GM19452 (cell line): Measurements from ENCODE around the gene NCKAP5.
A peak's percentile ranks its signal among the peaks of the same experiment; 100 is the strongest.
"Not testable (repeated sequence)": the region's sequence is repeated elsewhere in the genome, so short reads cannot be mapped to it uniquely, and the experiment has no call there.

ENCODE experiments used
- ATAC-seq: cut with Tn5 transposase; IDR thresholded peaks from one replicate; pipeline ENCODE4 v1.9.1; 2021; ENCODE audit not compliant: unreplicated experiment

The NCKAP5 gene

DNA sequence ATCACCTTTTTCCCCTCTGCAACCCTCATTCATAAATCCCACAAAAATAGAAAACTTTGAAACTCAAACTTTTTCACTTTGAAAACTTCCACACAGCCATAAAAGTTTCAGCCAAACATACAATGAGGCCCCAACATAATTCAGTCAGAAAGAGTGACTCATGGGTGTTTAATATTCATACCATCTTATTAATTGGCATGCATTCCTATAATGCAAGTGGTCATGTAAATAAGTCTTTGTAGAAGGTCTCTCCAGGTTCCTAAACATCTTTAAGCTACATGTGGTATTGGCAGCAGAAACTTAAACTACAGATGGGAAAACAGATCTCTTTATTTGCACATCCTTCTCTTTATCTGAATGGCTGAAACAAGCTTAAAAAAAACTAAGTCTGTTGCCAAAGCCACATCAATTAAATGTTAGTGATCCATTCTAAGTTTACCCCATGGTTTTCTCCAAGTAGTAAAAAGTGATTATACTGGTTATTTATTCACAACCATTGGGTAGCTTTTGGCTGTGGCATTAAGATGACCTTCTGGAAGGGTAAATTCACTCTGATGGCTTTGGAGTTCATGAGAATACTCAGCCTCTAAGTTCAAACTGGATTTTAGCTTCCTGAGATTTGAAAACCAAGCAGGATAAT lies 828.1 kb downstream of the NCKAP5 start:
- ATAC-seq = no peak

DNA sequence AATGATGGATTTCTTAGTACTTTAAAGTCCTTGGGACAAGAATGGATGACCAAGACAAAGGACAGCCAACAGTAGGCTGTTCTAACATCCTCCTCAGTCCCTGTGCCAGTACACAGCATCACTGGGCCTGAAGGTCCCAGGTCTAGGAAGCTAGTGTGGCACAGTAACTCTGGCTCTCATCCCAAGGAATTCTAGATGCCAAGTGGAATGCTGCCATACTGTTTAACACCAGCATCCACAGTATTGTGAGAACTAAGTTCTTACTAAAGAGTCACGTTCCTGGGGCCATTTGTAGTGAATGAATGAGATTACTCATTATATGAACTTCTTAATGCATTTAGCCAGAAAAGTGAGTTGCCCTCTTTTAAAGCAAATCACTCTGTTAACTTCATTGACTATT lies 830.0 kb downstream of the NCKAP5 start:
- ATAC-seq = no peak

DNA sequence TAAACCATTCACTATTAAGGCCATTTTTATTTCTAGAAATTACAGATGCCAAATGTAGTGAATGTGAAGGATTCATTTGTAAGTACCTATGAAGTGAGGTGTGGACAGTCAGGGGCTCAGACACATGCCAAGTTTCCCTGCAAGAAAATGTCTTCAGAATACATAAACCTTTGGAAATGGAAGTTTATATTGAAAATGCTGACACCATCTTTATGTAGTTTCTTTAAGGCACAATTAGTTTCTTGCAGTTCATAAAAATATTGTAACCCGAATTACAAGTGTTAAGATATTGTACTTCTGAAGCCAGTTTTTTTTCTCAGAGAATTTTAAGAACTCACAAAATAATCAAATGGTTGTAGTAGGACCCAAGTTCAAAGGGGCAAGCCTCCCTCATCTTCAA lies 832.2 kb downstream of the NCKAP5 start:
- ATAC-seq = no peak

DNA sequence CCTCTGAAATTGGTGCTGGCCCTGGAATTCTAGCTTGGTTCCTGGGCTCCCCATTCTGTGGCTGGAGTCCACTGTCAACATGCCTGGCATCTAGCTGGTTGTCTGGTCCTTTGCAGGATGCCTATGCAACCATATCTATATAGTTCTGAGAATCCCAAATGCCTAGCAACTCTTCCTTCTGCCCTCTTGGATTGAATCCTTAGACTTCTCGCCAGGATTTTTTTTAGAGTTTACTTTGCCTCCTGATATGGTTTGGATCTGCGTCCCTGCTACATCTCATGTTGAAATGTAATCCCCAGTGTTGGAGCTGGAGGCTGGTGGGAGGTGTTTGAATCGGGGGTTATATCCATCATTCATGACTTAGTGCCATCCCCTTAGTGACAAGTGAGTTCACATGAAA lies 833.3 kb downstream of the NCKAP5 start:
- no peak for ATAC-seq

DNA sequence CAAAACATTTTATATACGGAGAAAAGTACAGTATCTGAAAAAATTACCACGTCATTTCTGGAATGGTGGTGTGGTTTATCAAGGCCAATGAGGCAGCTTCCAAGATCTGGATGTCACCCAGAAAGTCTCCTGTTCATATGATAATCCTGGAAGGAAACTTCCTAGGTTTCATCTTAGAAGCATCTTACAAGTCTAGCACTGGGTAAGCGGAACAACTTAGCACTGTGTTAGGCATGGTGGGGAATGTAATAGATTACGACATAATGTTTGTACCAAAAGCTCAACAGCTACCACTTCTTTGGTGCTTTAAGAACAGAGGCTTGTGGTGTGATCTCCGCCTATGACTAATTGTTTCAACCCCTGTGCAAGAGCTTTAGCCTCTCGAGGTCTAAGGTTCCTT lies 835.2 kb downstream of the NCKAP5 start:
- no peak for ATAC-seq

DNA sequence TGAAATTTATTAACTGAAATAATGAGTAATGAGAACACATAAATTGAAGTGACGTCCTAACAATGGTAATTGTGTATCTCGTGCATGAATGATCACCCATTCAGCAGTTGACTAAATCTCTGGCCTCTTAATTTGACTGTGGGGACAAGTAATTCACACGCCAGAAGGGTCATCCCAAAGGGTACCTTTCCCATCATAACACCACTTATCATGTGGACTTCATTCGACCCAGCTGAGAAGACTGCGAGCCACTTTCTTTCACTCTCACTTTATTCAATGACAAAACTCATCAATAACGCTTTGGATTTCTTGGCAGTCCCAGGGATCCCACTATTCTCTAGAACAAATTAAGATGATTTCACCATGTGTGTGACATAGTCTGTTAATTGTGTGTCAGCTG lies 835.6 kb downstream of the NCKAP5 start:
- no peak for ATAC-seq

DNA sequence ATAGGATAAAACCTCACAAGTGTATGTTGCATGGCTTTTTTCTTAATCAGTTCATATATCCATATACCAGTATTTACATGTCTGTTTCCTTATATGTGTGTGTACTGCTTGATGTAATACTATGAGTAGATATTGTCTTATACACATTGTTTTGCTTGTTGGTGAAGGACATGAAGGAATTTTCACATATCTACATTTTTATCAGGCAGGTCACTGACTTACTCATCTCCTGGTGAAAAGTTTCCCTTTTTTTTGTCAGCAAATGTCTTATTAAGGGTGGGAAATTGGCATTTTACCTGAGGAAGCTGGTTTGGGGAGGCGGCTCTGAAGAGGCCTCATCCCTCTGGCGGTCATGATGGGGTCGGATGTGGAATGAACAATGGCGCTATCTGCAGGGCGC lies 836.8 kb downstream of the NCKAP5 start:
- ATAC-seq = no peak

DNA sequence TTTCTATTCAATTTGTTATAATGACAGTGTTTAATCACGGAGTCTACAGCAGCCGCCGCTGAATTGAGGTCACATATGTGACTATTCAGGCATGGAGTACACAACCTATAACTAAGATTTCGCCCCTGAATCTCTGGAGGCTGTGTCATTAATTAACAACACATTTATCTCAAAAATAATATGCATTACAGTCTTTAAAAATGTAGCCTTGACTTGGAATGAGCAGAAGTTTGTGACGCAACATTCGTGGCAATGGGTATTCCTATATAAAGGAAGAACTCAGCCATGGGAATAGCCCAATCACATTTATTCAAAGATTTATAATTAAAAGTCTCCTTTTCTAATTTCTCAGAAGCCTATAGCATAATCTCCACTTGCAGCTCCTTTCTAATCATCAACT lies 837.7 kb downstream of the NCKAP5 start:
- ATAC-seq = no peak

DNA sequence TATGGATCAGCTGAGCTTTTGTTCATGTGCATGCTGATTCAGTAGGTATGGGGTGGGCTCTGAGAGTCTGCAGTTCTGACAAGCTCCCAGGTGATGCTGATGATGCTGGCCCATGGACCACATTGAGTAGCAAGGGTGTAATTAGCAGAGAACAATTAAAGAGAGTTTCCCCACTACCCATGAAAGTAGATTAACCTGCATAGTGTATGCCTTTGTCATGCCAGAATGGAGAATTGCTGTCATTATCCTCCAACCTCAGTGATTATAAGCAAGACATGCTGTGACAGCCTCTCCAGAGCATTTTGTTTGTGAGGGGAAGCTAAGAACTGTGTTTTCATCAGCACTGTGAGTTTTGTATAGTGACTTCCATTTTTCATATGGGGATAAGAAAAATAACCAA lies 838.7 kb downstream of the NCKAP5 start:
- no peak for ATAC-seq

DNA sequence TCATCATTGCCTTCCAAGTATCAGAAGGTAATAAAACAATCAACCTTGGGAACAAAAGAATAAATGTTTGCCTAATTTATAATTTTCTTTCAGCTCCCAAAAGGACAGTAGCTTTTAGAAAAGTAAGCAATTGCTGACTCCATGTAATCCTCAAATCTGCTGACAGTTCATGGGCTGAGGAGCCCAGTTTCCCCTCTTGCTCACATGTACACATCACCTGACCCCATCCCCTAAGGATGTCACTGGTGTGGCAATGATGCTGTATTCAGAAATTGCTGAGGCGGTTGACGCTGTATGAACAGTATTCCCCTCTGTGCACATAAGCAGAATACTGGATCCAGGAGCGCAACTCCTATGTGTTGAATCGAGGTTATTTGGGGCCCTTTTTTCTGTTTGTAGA lies 842.1 kb downstream of the NCKAP5 start:
- no peak for ATAC-seq

DNA sequence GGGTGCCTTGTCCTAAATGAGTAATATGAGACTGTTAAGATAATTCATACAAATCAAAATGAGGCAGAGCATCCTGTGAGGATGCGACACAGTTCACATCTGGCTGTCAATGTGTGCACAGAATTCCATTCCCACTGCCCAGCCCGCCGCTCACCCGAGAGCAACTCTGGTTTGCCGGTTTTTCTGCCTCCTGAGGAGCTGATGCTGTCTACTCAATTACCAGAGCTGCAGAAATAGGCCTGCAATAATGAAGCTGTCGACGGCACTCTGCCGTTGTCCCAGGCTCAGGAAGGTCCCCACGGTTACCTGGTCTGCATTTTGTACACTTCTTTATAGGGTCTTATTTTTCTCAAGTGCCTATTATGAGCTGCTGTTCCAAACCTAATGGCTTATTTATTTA lies 842.5 kb downstream of the NCKAP5 start:
- no peak for ATAC-seq

DNA sequence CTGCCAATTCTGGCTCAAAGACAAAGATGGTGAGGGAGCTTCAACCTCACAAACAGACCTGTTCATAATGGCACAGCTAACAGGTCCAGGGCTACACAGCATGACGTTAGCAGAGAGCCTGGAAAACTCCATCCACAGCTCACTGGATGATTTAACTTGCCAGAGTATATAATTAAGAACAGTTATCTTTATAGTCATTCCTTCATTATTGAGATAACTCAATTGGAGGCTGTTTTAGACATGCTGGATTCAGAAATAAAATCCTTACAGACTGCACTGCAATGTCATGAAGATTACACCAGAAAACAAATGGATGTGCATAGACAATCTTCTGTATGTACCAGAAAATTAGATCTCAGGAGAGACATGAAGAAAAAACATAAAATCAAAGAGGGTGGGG lies 843.1 kb downstream of the NCKAP5 start:
- ATAC-seq = no peak

DNA sequence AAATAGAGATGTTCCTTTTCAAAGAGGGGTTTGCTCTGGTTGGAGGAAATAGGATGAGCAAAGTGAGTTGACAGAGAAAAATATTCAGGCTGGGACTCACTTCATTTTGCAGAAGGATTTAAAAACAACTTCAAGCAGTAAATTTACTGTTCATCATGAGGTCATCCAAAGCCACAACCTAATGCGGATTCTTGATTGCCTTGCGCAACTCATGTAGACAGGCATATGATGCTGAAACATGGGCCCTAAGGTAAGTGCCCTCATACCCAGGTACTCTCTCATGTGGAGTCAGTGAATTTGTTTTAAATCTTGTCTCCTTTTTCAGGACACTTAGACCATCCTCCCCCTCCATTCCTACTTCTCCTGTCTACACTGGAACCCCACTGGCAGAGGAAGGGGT lies 846.3 kb downstream of the NCKAP5 start:
- ATAC-seq = no peak

DNA sequence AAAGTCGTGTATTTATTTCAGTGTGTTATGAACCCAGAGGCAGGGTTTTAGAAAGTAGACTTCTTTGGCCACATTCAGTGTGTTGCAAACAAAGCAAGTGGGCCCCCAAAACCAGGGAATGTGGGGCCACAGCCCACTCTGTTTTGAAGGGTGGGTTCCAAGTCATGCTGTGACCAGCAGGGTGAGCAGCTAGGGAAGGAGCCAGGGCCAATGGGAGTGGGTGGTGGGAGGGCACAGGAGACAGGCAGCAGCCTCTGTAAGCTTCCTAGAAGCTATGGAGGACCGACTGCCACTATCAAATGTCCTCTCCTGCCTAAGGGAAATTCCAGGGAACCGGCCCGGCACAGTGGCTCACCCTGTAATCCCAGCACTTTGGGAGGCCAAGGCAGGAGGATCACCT lies 847.9 kb downstream of the NCKAP5 start:
- no peak for ATAC-seq

DNA sequence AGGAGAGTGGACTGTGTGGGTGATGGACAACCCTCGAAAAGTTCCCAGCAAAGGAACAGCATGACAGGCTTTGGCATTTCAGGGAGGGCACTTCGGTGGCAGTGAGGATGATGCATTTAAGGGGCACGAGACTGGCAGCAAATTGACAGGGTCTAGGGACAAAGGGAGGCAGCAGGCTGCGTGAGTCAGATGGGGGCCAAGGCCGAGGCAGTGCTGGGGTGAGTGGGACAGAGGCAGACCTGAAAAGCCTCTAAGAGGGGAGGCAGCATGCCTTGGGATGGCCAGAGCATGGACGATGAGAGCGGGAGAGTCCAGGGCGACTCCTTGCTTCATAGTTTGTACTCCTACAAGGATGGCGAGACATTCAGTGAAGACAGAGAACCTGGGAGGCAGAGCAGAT lies 848.8 kb downstream of the NCKAP5 start:
- ATAC-seq = no peak

DNA sequence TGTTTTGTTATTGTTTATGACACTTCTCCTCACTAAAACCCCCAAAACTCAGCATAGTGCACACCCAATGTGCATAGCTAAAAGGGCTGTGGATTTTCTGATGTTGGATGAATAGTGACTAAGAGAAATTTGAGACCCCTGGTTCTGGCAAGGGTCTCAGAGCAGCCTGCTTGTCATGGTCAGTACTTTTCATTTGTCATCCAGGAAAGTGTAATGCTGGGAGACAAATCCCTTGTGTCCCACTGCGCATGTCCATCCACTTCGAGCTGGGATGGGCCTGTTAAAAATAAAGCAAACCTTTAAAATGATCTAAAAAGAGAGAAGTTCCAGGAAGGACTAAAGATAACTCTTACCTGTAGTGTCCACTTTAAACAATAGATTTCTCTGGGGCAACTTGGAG lies 851.3 kb downstream of the NCKAP5 start:
- no peak for ATAC-seq

DNA sequence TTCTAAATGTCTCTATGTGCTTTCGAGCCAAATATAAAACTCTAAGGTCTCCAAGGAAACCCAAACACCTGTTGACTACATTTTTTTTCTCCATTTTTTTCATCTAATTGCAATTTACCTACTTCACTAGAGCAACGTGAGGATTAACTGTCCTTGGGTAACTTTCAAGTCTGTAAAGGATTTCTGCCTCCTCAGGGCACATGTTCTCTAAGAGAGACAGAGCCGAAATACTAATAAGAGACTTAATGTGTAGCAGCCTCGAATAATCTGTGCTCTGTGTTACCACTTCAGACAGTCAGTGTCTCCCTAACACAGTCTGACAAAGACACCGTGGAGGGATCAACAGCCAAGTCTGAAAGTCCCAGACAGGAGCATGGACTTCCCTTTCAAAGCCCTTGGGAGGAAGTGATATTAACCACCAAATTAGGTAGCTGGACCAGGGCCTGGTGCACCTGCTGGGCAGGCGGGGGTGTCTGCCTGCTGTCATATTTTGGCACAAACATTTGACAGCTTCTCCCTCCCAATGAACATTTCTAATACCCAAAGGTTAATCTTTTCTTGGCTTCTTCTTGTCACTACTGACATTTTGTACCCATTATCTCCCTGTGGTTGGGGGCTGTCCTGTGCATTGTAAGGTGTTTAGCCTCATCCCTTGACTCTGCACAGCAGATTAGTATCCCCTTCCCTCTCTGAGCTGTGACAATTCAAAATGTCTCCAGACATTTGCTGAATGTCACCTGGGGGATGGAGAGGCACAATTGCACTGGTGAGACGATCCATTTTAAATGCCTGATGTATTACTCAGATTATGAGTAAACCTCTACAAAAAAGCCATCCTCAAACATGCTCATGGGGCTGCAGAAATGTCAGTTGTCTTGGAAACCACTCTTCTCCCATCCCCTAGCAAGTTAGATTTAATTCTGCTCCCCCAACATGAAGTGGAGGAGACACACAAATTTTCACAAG lies 852.6 kb downstream of the NCKAP5 start:
- ATAC-seq = peak; percentile 70

DNA sequence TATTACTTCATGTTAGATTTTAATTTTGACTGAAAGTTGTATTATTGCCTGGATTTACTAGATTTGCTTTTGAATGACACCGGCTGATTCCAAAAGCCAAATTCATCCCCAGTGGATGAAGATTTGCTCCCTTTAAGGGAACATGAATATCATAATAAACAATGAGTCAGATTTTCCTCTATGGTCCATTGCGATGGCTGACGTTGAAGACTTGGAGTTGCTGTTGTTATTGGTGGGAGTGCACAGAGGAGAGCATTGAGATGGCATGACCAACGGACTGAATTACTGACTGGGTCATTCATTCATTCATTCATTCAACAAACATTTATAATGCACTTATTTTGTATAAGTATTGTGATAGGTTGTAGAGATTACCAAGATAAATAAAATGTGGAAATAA lies 864.9 kb downstream of the NCKAP5 start:
- ATAC-seq = no peak

DNA sequence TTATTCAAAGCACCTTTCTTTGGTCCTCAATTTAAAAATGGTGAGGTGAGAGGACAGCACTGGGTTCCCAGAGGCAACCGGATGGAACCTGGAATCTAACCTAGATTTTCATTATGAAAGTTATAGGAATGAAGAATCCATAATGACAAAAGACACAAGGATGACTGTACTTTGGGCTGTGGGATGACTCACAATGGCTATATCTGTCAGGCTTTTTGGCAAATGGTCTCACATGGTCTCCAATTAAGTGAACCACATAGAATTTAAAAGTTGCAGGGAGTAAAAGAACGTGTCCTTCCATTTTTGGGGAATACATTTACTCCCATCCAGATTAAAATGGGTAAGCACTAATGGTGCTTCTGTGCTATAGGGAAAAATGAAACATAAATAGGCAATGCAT lies 866.5 kb downstream of the NCKAP5 start:
- no peak for ATAC-seq

DNA sequence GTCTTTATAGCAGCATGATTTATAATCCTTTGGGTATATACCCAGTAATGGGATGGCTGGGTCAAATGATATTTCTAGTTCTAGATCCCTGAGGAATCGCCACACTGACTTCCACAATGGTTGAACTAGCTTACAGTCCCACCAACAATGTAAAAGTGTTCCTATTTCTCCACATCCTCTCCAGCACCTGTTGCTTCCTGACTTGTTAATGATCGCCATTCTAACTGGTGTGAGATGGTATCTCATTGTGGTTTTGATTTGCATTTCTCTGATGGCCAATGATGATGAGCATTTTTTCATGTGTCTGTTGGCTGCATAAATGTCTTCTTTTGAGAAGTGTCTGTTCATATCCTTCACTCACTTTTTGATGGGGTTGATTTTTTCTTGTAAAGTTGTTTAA lies 868.5 kb downstream of the NCKAP5 start:
- not testable (repeated sequence) for ATAC-seq

DNA sequence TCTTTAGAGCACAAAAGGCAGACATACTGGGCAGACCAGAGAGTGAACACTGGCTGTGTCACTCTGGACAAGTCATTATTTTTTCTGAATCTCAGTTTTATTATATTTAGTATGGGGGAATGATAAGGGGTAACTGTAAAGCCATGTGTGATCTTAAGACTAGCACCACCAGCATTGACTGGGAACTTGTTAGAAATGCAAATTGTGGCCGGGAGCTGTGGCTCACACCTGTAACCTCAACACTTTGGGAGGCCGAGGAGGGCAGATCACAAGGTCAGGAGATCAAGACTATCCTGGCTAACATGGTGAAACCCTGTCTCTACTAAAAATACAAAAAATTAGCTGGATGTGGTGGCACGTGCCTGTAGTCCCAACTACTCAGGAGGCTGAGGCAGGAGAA lies 869.9 kb downstream of the NCKAP5 start:
- ATAC-seq = not testable (repeated sequence)

DNA sequence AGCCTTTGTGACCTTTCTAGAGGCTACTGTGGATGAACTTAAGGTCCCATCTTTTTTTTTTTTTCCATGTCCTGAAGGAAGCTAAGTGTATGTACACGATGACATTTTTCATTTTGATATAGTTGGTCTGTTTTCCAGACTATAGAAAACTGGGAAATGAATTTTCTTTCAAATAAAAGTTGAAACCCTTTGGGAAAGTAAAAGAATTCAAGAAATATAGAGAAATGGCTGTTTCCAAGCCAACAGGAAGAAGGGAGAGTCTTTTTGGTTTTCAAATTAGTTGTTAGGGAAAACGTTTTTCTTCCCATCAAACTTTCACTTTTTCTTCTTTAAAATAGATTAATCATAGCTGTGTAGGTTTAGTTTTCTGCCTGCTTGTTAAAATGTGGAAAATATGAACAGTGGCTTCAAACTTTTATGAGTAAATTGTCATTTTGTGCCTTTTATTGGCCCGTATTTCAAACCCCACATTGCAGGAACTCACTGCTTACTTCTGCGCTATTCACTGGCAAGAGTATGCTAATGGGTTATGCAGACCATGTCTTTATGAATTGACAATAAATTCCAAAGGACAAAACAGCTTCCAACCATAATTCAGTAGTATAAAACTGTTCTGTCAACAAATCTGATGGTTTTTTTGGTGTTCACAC lies 870.6 kb downstream of the NCKAP5 start:
- ATAC-seq = no peak
